HCT116 (cell line): ENCODE results near the gene EFCAB8. TPM values are rescaled to one million over a fixed set of nuclear protein-coding genes. Genes with fewer than 3 reads are reported as not detected.

ENCODE experiments used
- ATAC-seq: fragments of 200-7000 bp; cut with Tn5 transposase; 2 replicates; pipeline ENCODE4 v1.9.1; 2020; ENCODE audit warnings: mild to moderate bottlenecking, moderate library complexity
- BruUV-seq: library from RNA; stranded (reverse); fragments of 400-500 nt; replicated peaks from 2 replicates; lab custom pipeline; 2021; lab: Mats Ljungman, UMichigan
- CTCF ChIA-PET: fragments of 300-600 bp; sonication (Branson Sonifier 250); formaldehyde crosslinking; loops from one replicate; lab custom pipeline; 2021; ENCODE audit warnings: antibody characterized with exemption; lab: Charles Lee
- POLR2A ChIA-PET: fragments of 300-600, 350-600 bp; sonication (Branson Sonifier 250); formaldehyde crosslinking; loops from one replicate; lab custom pipeline; 2021; ENCODE audit warnings: antibody characterized with exemption; lab: Charles Lee
- RAD21 ChIA-PET, 2 experiments: fragments of 300-600 bp; sonication (Branson Sonifier 250); formaldehyde crosslinking; loops; one replicate each; lab custom pipeline; 2023; ENCODE audit warnings: low total read pairs in 2 of 2; ENCODE audit not compliant: uncharacterized antibody in 2 of 2, unreplicated experiment in 2 of 2, low non-redundant PET in 1 of 2; lab: Charles Lee
- DNase-seq: peaks from one replicate; pipeline ENCODE4 v3.0.0-alpha.2; 2010; ENCODE audit warnings: low read depth, low spot score
- H2AFZ ChIP-seq: fragments of 200-600 bp; shearing (Covaris generic), sonication (generic); 2 replicates; pipeline ENCODE4 v1.6.1; 2017; ENCODE audit warnings: low read depth, mixed run types, mixed read lengths, antibody characterized with exemption, low read length; ENCODE audit not compliant: poor library complexity, severe bottlenecking
- H3K27ac ChIP-seq: 2 replicates; pipeline ENCODE4 v1.5.1; 2012; ENCODE audit warnings: low read depth, low read length
- H3K27me3 ChIP-seq: fragments of 200-600 bp; sonication (generic); 2 replicates; pipeline ENCODE4 v1.6.1; 2016; ENCODE audit warnings: mixed run types, low read length, mixed read lengths; ENCODE audit not compliant: insufficient read depth
- H3K36me3 ChIP-seq, 2 experiments: fragments of 200-500 bp in 1 of 2; fragments of 200-600 bp in 1 of 2; sonication (Bioruptor generic) in 1 of 2; sonication (generic) in 1 of 2; 2 replicates each; pipeline versions ENCODE4 v1.5.1 to v1.6.1; 2014 to 2016; ENCODE audit warnings: low read length in 2 of 2, inconsistent platforms in 1 of 2, mixed read lengths in 1 of 2, mixed run types in 1 of 2; ENCODE audit not compliant: insufficient read depth in 2 of 2, control insufficient read depth in 1 of 2
- H3K4me1 ChIP-seq, 2 experiments: fragments of 200-600 bp in 1 of 2; sonication (generic) in 1 of 2; 2 replicates each; pipeline versions ENCODE4 v1.5.1 to v1.6.1; 2012 to 2017; ENCODE audit warnings: low read length in 2 of 2, inconsistent platforms in 1 of 2, mild to moderate bottlenecking in 1 of 2, mixed read lengths in 1 of 2, mixed run types in 1 of 2, moderate library complexity in 1 of 2; ENCODE audit not compliant: insufficient read depth in 2 of 2, control insufficient read depth in 1 of 2
- H3K4me2 ChIP-seq: fragments of 200-600 bp; sonication (generic); 2 replicates; pipeline ENCODE4 v1.6.1; 2017; ENCODE audit warnings: mixed run types, low read length, mixed read lengths
- H3K4me3 ChIP-seq, 2 experiments: fragments of 200-600 bp in 1 of 2; sonication (generic) in 1 of 2; replicated peaks in 1 of 2; 2 replicates each; pipeline ENCODE4 v1.5.1; 2011 to 2016; ENCODE audit warnings: low read length in 2 of 2, control low read depth in 1 of 2, low read depth in 1 of 2, mild to moderate bottlenecking in 1 of 2, mixed read lengths in 1 of 2, mixed run types in 1 of 2
- H3K79me2 ChIP-seq: fragments of 200-600 bp; sonication (generic); 2 replicates; pipeline ENCODE4 v1.6.1; 2017; ENCODE audit warnings: mild to moderate bottlenecking, mixed run types, low read length, moderate library complexity, mixed read lengths; ENCODE audit not compliant: insufficient read depth
- H3K9ac ChIP-seq: fragments of 200-600 bp; sonication (generic); 2 replicates; pipeline ENCODE4 v1.6.1; 2016; ENCODE audit warnings: low read length, mixed read lengths
- H3K9me2 ChIP-seq: fragments of 200-600 bp; sonication (generic), shearing (Covaris generic); 2 replicates; pipeline ENCODE4 v1.6.1; 2017; ENCODE audit warnings: mixed run types, mild to moderate bottlenecking, moderate library complexity; ENCODE audit not compliant: insufficient read depth
- H3K9me3 ChIP-seq, 2 experiments: fragments of 200-500 bp in 1 of 2; fragments of 200-600 bp in 1 of 2; sonication (Bioruptor generic) in 1 of 2; sonication (generic) in 1 of 2; 2 replicates each; pipeline ENCODE4 v1.6.1; 2014 to 2017; ENCODE audit warnings: low read length in 2 of 2, mixed read lengths in 2 of 2, inconsistent platforms in 1 of 2, low read depth in 1 of 2, mild to moderate bottlenecking in 1 of 2, mixed run types in 1 of 2, moderate library complexity in 1 of 2; ENCODE audit not compliant: control insufficient read depth in 1 of 2, insufficient read depth in 1 of 2
- H4K20me1 ChIP-seq: fragments of 200-600 bp; sonication (generic), shearing (Covaris generic); 2 replicates; pipeline ENCODE4 v1.6.1; 2017; ENCODE audit warnings: mixed run types, mild to moderate bottlenecking, moderate library complexity; ENCODE audit not compliant: insufficient read depth
- CEBPB ChIP-seq: IDR thresholded peaks from 2 replicates; pipeline ENCODE4 v1.6.1; 2012; ENCODE audit warnings: low read depth
- CTCF ChIP-seq, 3 experiments: fragments of 200-600 bp in 1 of 3; sonication (generic) in 1 of 3; IDR thresholded peaks in 2 of 3; conservative IDR thresholded peaks in 1 of 3; 2 replicates each; pipeline ENCODE4 v1.5.1; 2012 to 2017; ENCODE audit warnings: low read depth in 2 of 3, low read length in 2 of 3, antibody characterized with exemption in 1 of 3, borderline replicate concordance in 1 of 3, control low read depth in 1 of 3, mild to moderate bottlenecking in 1 of 3, mixed read lengths in 1 of 3, mixed run types in 1 of 3, moderate library complexity in 1 of 3; ENCODE audit not compliant: insufficient read depth in 1 of 3
- ELF1 ChIP-seq: IDR thresholded peaks from 2 replicates; pipeline ENCODE4 v1.6.1; 2012; ENCODE audit warnings: low read depth, borderline replicate concordance
- EZH2 ChIP-seq: fragments of 200-600 bp; sonication (generic); IDR thresholded peaks from 2 replicates; pipeline ENCODE4 v1.6.1; 2017; ENCODE audit warnings: antibody characterized with exemption, mixed run types
- POLR2A ChIP-seq: IDR thresholded peaks from 2 replicates; pipeline ENCODE4 v1.7.0; 2011; ENCODE audit warnings: borderline replicate concordance; ENCODE audit not compliant: insufficient read depth, insufficient read length; ENCODE audit errors: extremely low read depth
- POLR2AphosphoS5 ChIP-seq: IDR thresholded peaks from 2 replicates; pipeline ENCODE4 v1.6.1; 2011; ENCODE audit warnings: mild to moderate bottlenecking, low read depth, low read length, moderate library complexity
- RAD21 ChIP-seq: IDR thresholded peaks from 2 replicates; pipeline ENCODE4 v1.6.1; 2012; ENCODE audit warnings: low read depth, mild to moderate bottlenecking
- SP1 ChIP-seq: IDR thresholded peaks from 2 replicates; pipeline ENCODE4 v1.6.1; 2012; ENCODE audit warnings: low read depth
- SRF ChIP-seq: IDR thresholded peaks from 2 replicates; pipeline ENCODE4 v1.6.1; 2012; ENCODE audit warnings: low read depth
- YY1 ChIP-seq: IDR thresholded peaks from 2 replicates; pipeline ENCODE4 v1.6.1; 2011; ENCODE audit warnings: low read length, low read depth, moderate library complexity, mild to moderate bottlenecking; ENCODE audit not compliant: insufficient replicate concordance; ENCODE audit errors: extremely low read depth
- ZFX ChIP-seq: fragments of 450-650 bp; IDR thresholded peaks from 2 replicates; pipeline ENCODE4 v1.6.1; 2017
- intact Hi-C: fragments of 100-400 bp; cut with micrococcal nuclease; formaldehyde crosslinking; loops from 2 replicates; pipeline ENCODE4 v1.10.0; 2022
- total RNA-seq: library from RNA; stranded (reverse); gene quantifications from one replicate; pipeline ENCODE4 v1.2.1, GENCODE V29; 2021; ENCODE audit not compliant: unreplicated experiment
- TF ChIP-seq, protein P1 (sequence below): IDR thresholded peaks from 2 replicates; pipeline ENCODE4 v1.6.1; 2011; ENCODE audit warnings: mild to moderate bottlenecking, low read length, moderate library complexity; ENCODE audit not compliant: insufficient replicate concordance; ENCODE audit errors: extremely low read depth
- TF ChIP-seq, protein P2 (sequence below): IDR thresholded peaks from 2 replicates; pipeline ENCODE4 v1.6.1; 2012
- TF ChIP-seq, protein P3 (sequence below): IDR thresholded peaks from 2 replicates; pipeline ENCODE4 v1.6.1; 2012

The EFCAB8 gene
- total RNA-seq, 1 experiment from 2014 or later, result 0.42 TPM

DNA sequence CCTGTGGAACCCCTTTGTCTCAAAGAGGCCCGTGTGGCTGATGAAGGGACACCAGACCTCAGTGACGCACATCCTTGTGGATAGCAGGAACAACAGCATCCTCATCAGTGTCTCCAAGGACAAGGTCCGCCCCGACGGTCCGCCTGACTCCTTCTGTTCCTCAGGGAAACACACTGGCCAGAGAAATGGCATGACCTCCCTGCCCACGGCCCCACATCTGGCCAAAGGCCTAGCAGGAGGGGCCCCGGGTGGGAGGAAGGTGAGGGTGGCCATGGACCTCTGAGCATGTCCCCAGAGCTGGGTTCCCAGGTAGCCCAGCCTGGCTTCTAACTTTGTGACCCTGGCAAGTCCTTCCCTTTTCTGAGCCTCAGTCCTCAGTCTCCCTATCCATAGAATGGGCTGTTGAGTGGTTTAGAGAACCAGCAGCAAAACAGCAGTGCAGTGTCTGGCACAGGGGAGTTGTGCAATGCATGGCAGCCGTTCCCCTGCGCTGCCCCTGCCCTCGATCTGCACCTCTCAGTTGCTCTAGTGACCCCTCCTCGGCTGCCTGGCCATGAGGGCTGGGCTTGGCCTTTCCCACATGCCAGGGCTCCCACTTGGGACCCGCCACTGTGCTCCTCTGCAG is 48.3 kb downstream of the EFCAB8 start:
- Histone ChIP-seq H3K4me2 (no peak overlapping the region), H3K79me2 (no peaks in the 10 kb centered on the region), H4K20me1 (no peaks in the 10 kb centered on the region), H3K4me1 (no peaks in the 10 kb centered on the region), H3K4me3 (no peak overlapping the region), H3K9me2 (no peaks in the 10 kb centered on the region), H3K9ac (no peak overlapping the region), H3K27me3 (no peaks in the 10 kb centered on the region), H3K9me3 (no peaks in the 10 kb centered on the region), H3K27ac (no peak overlapping the region), H2AFZ (no peak overlapping the region), H3K36me3 (no peaks in the 10 kb centered on the region)
- BruUV-seq, result no TSS peak
- ChIA-PET POLR2A (no interaction called here), RAD21 (no interaction called here), CTCF (no interaction called here)
- TF ChIP-seq CTCF (IDR thresholded peaks at IDR 0.05 in 2 of 3, conservative IDR thresholded peaks at IDR 0.05 in 1 of 3; ENCODE audit: borderline replicate concordance in 1 of 3, insufficient read depth in 1 of 3, low read depth in 2 of 3, low read length in 2 of 3) (no peak), YY1 (no peak), SRF (no peak), RAD21 (no peak), EZH2 (no peak), ZFX (no peak), CEBPB (no peak), ELF1 (no peak), SP1 (no peak), POLR2AphosphoS5 (no peak), POLR2A (no peak)
- TF ChIP-seq, protein P1, sequence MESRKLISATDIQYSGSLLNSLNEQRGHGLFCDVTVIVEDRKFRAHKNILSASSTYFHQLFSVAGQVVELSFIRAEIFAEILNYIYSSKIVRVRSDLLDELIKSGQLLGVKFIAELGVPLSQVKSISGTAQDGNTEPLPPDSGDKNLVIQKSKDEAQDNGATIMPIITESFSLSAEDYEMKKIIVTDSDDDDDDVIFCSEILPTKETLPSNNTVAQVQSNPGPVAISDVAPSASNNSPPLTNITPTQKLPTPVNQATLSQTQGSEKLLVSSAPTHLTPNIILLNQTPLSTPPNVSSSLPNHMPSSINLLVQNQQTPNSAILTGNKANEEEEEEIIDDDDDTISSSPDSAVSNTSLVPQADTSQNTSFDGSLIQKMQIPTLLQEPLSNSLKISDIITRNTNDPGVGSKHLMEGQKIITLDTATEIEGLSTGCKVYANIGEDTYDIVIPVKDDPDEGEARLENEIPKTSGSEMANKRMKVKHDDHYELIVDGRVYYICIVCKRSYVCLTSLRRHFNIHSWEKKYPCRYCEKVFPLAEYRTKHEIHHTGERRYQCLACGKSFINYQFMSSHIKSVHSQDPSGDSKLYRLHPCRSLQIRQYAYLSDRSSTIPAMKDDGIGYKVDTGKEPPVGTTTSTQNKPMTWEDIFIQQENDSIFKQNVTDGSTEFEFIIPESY, result no peak
- TF ChIP-seq, protein P2, sequence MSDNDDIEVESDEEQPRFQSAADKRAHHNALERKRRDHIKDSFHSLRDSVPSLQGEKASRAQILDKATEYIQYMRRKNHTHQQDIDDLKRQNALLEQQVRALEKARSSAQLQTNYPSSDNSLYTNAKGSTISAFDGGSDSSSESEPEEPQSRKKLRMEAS, result no peak
- TF ChIP-seq, protein P3, sequence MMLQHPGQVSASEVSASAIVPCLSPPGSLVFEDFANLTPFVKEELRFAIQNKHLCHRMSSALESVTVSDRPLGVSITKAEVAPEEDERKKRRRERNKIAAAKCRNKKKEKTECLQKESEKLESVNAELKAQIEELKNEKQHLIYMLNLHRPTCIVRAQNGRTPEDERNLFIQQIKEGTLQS, result no peak
- ATAC-seq (no peak), DNase-seq (no peak)
- intact Hi-C loops, result no loop called here
